Liver (tissue), 9 donors: ENCODE data around the gene CEACAM16. TPM values are rescaled to one million over a fixed set of nuclear protein-coding genes. Genes with fewer than 3 reads are reported as not detected.

ENCODE experiments used
- DNase-seq: peaks from one replicate; pipeline ENCODE4 v3.0.0-alpha.2; 2017; ENCODE audit warnings: low spot score
- H3K27ac ChIP-seq, 2 donors: one replicate each; pipeline ENCODE4 v1.7.0; 2013; ENCODE audit warnings: inconsistent platforms in 2 of 2, low read length in 2 of 2, control low read depth in 1 of 2, low read depth in 1 of 2, mild to moderate bottlenecking in 1 of 2
- H3K27me3 ChIP-seq, 4 donors: one replicate each; pipeline versions ENCODE4 v1.6.1 to v1.7.0; 2013; ENCODE audit warnings: low read length in 3 of 4, inconsistent platforms in 1 of 4, mild to moderate bottlenecking in 1 of 4, moderate library complexity in 1 of 4; ENCODE audit not compliant: control insufficient read depth in 4 of 4, insufficient read depth in 4 of 4
- H3K36me3 ChIP-seq, 4 donors: one replicate each; pipeline versions ENCODE4 v1.6.1 to v1.7.0; 2013; ENCODE audit warnings: low read length in 3 of 4, mild to moderate bottlenecking in 3 of 4, low read depth in 1 of 4, moderate library complexity in 1 of 4; ENCODE audit not compliant: control insufficient read depth in 4 of 4, insufficient read depth in 3 of 4
- H3K4me1 ChIP-seq, 4 donors: one replicate each; pipeline versions ENCODE4 v1.6.1 to v1.7.0; 2013; ENCODE audit warnings: low read length in 3 of 4, mild to moderate bottlenecking in 3 of 4, moderate library complexity in 1 of 4; ENCODE audit not compliant: control insufficient read depth in 4 of 4, insufficient read depth in 4 of 4
- H3K4me3 ChIP-seq, 3 donors: one replicate each; pipeline versions ENCODE4 v1.6.1 to v1.7.0; 2013; ENCODE audit warnings: low read length in 3 of 3, control low read depth in 1 of 3, low read depth in 1 of 3, mild to moderate bottlenecking in 1 of 3
- H3K9ac ChIP-seq, 2 donors: one replicate each; pipeline ENCODE4 v1.7.0; 2013; ENCODE audit warnings: low read length in 2 of 2, mild to moderate bottlenecking in 2 of 2, moderate library complexity in 2 of 2, control low read depth in 1 of 2, low read depth in 1 of 2
- H3K9me3 ChIP-seq, 4 donors: one replicate each; pipeline versions ENCODE4 v1.6.1 to v1.7.0; 2013; ENCODE audit warnings: low read length in 3 of 4; ENCODE audit not compliant: control insufficient read depth in 4 of 4
- CTCF ChIP-seq: fragments of 150-350 bp; IDR thresholded peaks from 2 replicates; pipeline ENCODE4 v1.5.1; 2017; ENCODE audit warnings: improper control_type of control experiment, low read depth, low read length; ENCODE audit not compliant: missing input control
- EGR1 ChIP-seq, 2 donors: IDR thresholded peaks; 2 replicates each; pipeline ENCODE4 v1.6.1; 2016 to 2018; ENCODE audit warnings: antibody characterized with exemption in 2 of 2, low read depth in 2 of 2
- FOXA1 ChIP-seq: IDR thresholded peaks from 2 replicates; pipeline ENCODE4 v1.6.1; 2016; ENCODE audit warnings: antibody characterized with exemption
- FOXA2 ChIP-seq: IDR thresholded peaks from 2 replicates; pipeline ENCODE4 v1.6.1; 2016; ENCODE audit warnings: antibody characterized with exemption
- GABPA ChIP-seq, 2 donors: IDR thresholded peaks in 1 of 2; conservative IDR thresholded peaks in 1 of 2; 2 replicates each; pipeline ENCODE4 v1.6.1; 2016; ENCODE audit warnings: antibody characterized with exemption in 2 of 2, mild to moderate bottlenecking in 1 of 2, moderate library complexity in 1 of 2
- HNF4A ChIP-seq, 2 donors: conservative IDR thresholded peaks; 2 replicates each; pipeline ENCODE4 v1.6.1; 2016; ENCODE audit warnings: antibody characterized with exemption in 2 of 2, mild to moderate bottlenecking in 2 of 2
- HNF4G ChIP-seq: IDR thresholded peaks from 2 replicates; pipeline ENCODE4 v1.6.1; 2016; ENCODE audit warnings: antibody characterized with exemption
- JUND ChIP-seq, 2 donors: IDR thresholded peaks; 2 replicates each; pipeline ENCODE4 v1.6.1; 2016; ENCODE audit warnings: antibody characterized with exemption in 2 of 2
- MAX ChIP-seq: IDR thresholded peaks from 2 replicates; pipeline ENCODE4 v1.6.1; 2016; ENCODE audit warnings: antibody characterized with exemption
- NR2F2 ChIP-seq: IDR thresholded peaks from 2 replicates; pipeline ENCODE4 v1.6.1; 2016; ENCODE audit warnings: antibody characterized with exemption
- RAD21 ChIP-seq, 2 donors: IDR thresholded peaks; 2 replicates each; pipeline ENCODE4 v1.6.1; 2016; ENCODE audit warnings: antibody characterized with exemption in 2 of 2, mild to moderate bottlenecking in 2 of 2
- REST ChIP-seq: IDR thresholded peaks from 2 replicates; pipeline ENCODE4 v1.6.1; 2016; ENCODE audit warnings: antibody characterized with exemption, mild to moderate bottlenecking
- RXRA ChIP-seq, 2 donors: IDR thresholded peaks; 2 replicates each; pipeline ENCODE4 v1.6.1; 2017 to 2018; ENCODE audit warnings: antibody characterized with exemption in 2 of 2, mild to moderate bottlenecking in 1 of 2
- SP1 ChIP-seq: IDR thresholded peaks from 2 replicates; pipeline ENCODE4 v1.6.1; 2018; ENCODE audit warnings: antibody characterized with exemption, mild to moderate bottlenecking
- TAF1 ChIP-seq: conservative IDR thresholded peaks from 2 replicates; pipeline ENCODE4 v1.6.1; 2016; ENCODE audit warnings: antibody characterized with exemption, mild to moderate bottlenecking
- YY1 ChIP-seq: IDR thresholded peaks from 2 replicates; pipeline ENCODE4 v1.6.1; 2016; ENCODE audit warnings: antibody characterized with exemption, mild to moderate bottlenecking
- ZBTB33 ChIP-seq: IDR thresholded peaks from 2 replicates; pipeline ENCODE4 v1.6.1; 2016; ENCODE audit warnings: antibody characterized with exemption
- WGBS: extraction: QIAGEN DNeasy Blood & Tissue Kit; methylation state at CpG from one replicate; pipeline ENCODE4 v1.1.7; 2013; 5-methylcytosine and 5-hydroxymethylcytosine counted together
- polyA plus RNA-seq, 2 donors: library from polyadenylated mRNA; stranded (reverse) in 1 of 2; unstranded in 1 of 2; fragments of 200-250 nt in 1 of 2; fragments of >200 nt in 1 of 2; fragmentation: Nextera tagmentation in 1 of 2; extraction: Ambion mirVana in 1 of 2; gene quantifications; one replicate each; pipeline versions ENCODE4 v1.2.1 to v1.2.3, GENCODE V29; 2013 to 2015
- total RNA-seq, 2 donors: library from RNA; depleted of rRNA; stranded (reverse); fragments of >200 nt; gene quantifications; one replicate each; pipeline ENCODE4 v1.2.3, GENCODE V29; 2014
- TF ChIP-seq, protein P1 (sequence below): IDR thresholded peaks from 2 replicates; pipeline ENCODE4 v1.6.1; 2016; ENCODE audit warnings: antibody characterized with exemption
- donor health status: healthy.
- donor health status: healthy.
- donor health status: healthy.
- donor health status: healthy.
- donor health status: healthy.

CEACAM16 gene
- total and polyA plus RNA-seq, 4 donors: 0.09 TPM; not detected in 3

DNA sequence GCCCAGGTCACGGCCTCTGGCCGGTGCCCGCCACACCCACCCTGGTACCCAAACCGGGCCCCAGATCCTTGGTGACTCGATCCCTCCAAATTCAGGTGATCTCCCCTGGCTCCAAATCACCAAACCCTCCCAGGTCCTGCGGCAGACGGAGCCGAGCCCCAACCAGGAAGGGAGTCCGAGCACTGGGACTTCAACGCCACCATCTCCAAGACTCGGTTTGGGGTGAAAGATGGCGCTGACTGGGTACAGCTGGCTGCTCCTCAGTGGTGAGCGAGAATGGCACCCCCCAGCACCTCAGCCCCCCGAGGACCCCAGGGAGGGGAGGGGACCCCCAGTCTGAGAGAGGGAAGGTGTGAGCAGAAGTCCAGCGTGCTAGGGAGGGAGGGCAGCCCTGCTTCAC is 2.3 kb downstream of the CEACAM16 start:
- Histone ChIP-seq H3K27me3 (no peaks in the 10 kb centered on the region), H3K27ac (no peak overlapping the region), H3K4me3 (no peak overlapping the region), H3K9ac (no peak overlapping the region), H3K36me3 (no peaks in the 10 kb centered on the region), H3K9me3 (no peaks in the 10 kb centered on the region), H3K4me1 (peaks cover 0 to 20% (median 16%) of the 10 kb centered on the region in 4 donors)
- DNase-seq: no peak
- TF ChIP-seq TAF1 (no peak), CTCF (no peak), NR2F2 (no peak), FOXA1 (no peak), MAX (no peak), REST (no peak), GABPA (IDR thresholded peaks at IDR 0.05 in 1 of 2, conservative IDR thresholded peaks at IDR 0.05 in 1 of 2) (no peak), RXRA (IDR thresholded peaks at IDR 0.05) (no peak), FOXA2 (no peak), ZBTB33 (no peak), YY1 (no peak), SP1 (no peak), EGR1 (IDR thresholded peaks at IDR 0.05; ENCODE audit: low read depth in 2 of 2) (no peak), JUND (IDR thresholded peaks at IDR 0.05) (no peak), HNF4A (conservative IDR thresholded peaks at IDR 0.05) (no peak), HNF4G (no peak), RAD21 (IDR thresholded peaks at IDR 0.05) (no peak)
- TF ChIP-seq, protein P1, sequence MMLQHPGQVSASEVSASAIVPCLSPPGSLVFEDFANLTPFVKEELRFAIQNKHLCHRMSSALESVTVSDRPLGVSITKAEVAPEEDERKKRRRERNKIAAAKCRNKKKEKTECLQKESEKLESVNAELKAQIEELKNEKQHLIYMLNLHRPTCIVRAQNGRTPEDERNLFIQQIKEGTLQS: no peak
- WGBS: 89% methylated on average over 15 of the region's 15 CpGs
